C4-2B (cell line): ENCODE measurements around the gene PSMG1.
"Not testable (repeated sequence)": the region's sequence is repeated elsewhere in the genome, so short reads cannot be mapped to it uniquely, and the experiment has no call there.

Experiments used
- H3K27ac ChIP-seq: fragments of 450-650 bp; 2 replicates; pipeline ENCODE4 v1.5.1; 2017
- CTCF ChIP-seq: fragments of 450-650 bp; conservative IDR thresholded peaks from 2 replicates; pipeline ENCODE4 v1.5.1; 2017; ENCODE audit warnings: mild to moderate bottlenecking
- ZFX ChIP-seq: fragments of 450-650 bp; IDR thresholded peaks from 2 replicates; pipeline ENCODE4 v1.6.1; 2017

PSMG1 gene

GRCh38 chr21:39168800-39169199 is 14.5 kb downstream of the PSMG1 start:
- no peak for TF ChIP-seq CTCF
- TF ChIP-seq ZFX, result no peak
- no peak overlapping the region for H3K27ac ChIP-seq

DNA sequence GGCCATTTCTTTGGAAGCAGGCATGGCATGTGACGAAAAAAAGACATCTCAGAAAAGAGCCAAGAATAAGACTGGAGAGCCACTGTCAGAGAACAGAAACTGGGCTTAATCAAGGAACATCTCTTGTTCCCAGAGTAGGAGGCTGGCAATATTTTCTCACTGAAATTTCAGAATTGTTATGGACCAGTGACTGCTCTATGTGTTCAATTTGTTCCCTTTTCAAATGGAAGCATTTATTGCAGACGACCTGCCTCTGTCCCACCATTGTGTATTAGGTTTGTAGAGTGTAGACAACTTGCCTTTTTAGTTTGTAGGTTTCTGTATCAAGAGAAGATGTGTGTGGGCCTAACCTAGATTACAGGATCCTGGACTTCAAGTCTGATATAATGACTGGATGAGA is 18.7 kb downstream of the PSMG1 start:
- H3K27ac ChIP-seq, result no peak overlapping the region
- TF ChIP-seq CTCF (no peak), ZFX (no peak)

- H3K27ac ChIP-seq, result no peak overlapping the region
- TF ChIP-seq ZFX (no peak), CTCF (no peak)
These were observed 22.2 kb downstream of the PSMG1 start for GRCh38 chr21:39161064-39161463.

DNA sequence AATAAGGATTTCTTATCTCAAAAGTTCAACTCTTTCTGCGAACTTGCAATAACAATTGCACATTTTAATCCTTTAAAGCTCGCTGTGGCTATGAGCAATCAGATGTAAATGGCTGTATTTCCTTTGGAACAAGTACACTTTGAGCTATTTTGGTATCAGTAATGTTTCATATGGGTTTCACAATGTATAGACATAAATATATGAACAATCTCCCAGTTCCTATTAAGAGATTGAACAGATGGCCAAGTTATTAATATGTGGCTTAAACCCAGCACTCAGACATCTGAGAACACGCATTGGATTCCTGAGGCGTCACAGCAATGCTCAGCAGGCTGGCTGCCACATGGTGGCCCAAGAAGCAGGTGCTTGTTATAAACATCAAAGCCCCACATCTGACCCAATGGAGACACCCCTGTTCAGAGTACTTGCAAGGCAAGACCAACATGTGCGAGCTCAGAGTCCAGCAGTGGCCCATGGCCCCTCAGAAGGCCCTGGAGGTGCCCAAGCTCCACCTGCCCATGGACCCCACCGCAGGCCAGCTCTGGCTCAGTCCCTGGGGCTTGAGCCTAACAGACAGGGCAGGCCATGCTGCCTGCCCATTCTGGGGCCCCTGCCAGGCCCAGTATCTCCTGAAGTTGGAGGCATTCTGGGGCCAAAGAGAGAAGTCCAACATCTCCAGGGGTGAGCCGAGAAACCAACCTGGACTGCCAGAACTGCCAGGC is 23.7 kb downstream of the PSMG1 start:
- H3K27ac ChIP-seq, result no peak overlapping the region
- TF ChIP-seq ZFX, result no peak
- TF ChIP-seq CTCF, result no peak

DNA sequence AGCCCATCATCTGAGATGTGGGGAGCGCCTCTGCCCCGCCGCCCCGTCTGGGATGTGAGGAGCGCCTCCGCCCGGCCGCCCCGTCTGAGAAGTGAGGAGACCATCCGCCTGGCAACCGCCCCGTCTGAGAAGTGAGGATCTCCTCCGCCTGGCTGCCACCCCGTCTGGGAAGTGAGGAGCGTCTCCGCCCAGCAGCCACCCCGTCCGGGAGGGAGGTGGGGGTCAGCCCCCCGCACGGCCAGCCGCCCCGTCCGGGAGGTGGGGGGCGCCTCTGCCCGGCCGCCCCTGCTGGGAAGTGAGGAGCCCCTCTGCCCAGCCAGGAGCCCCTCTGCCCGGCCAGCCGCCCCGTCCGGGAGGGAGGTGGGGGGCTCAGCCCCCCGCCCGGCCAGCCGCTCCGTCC is 26.0 kb downstream of the PSMG1 start:
- H3K27ac ChIP-seq, result not testable (repeated sequence)

GRCh38 chr21:39156024-39156423 is 27.2 kb downstream of the PSMG1 start:
- H3K27ac ChIP-seq, result no peak overlapping the region

GRCh38 chr21:39155578-39155977 is 27.7 kb downstream of the PSMG1 start:
- no peak for TF ChIP-seq CTCF
- TF ChIP-seq ZFX, result no peak
- H3K27ac ChIP-seq, result no peak overlapping the region

More at GRCh38 chr21:39156024-39156423, 27.2 kb downstream of the PSMG1 start:
- no peak for TF ChIP-seq CTCF
- no peak for TF ChIP-seq ZFX

DNA sequence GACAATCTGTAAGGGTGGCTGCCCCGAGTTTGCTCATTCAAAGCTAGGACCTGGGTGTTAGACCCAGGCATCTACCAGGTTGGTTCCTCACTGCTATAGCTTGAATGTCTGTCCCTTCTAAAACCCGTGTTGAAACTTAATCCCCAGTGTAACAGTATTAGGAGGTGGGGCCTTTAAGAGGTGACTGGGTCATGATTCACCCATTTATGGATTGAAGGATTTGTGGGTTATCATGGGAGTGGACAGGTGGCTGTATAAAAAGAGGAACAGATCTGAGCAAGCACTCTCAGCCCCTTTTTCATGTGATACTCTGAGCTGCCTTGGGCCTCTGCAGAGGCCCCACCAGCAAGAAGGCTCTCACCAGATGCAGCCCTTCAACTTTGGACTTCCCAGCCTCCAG is 29.4 kb downstream of the PSMG1 start:
- TF ChIP-seq CTCF (no peak), ZFX (no peak)
- H3K27ac ChIP-seq, result no peak overlapping the region
